ENCODE measurements around the gene TBC1D2B. TPM values are rescaled to one million over a fixed set of nuclear protein-coding genes. Genes with fewer than 3 reads are reported as not detected.

TBC1D2B gene
- total RNA-seq, 1 experiment from 2014 or later, result 9.9 TPM

- Histone ChIP-seq H3K27me3 (ENCODE audit: control insufficient read depth, insufficient read depth, low read length) (no peaks in the 10 kb centered on the region), H3K36me3 (replicated peaks; ENCODE audit: control insufficient read depth, insufficient read depth, low read length) (no peaks in the 10 kb centered on the region), H3K4me3 (ENCODE audit: insufficient read depth, low read depth, low read length) (no peak overlapping the region)
- DNase-seq, result no peak
These were observed 19.0 kb downstream of the TBC1D2B start for GRCh38 chr15:78058401-78058935.

- Histone ChIP-seq H3K27me3 (ENCODE audit: control insufficient read depth, insufficient read depth, low read length) (no peaks in the 10 kb centered on the region), H3K36me3 (replicated peaks; ENCODE audit: control insufficient read depth, insufficient read depth, low read length) (no peaks in the 10 kb centered on the region), H3K4me3 (ENCODE audit: insufficient read depth, low read depth, low read length) (no peak overlapping the region)
- DNase-seq, result no peak
These were observed 19.7 kb downstream of the TBC1D2B start for GRCh38 chr15:78057803-78058202.

- Histone ChIP-seq H3K27me3 (ENCODE audit: control insufficient read depth, insufficient read depth, low read length) (no peaks in the 10 kb centered on the region), H3K36me3 (replicated peaks; ENCODE audit: control insufficient read depth, insufficient read depth, low read length) (no peaks in the 10 kb centered on the region), H3K4me3 (ENCODE audit: insufficient read depth, low read depth, low read length) (no peak overlapping the region)
- DNase-seq, result no peak
These were observed 20.7 kb downstream of the TBC1D2B start for GRCh38 chr15:78056714-78057269.

GRCh38 chr15:78055919-78056713 lies 21.4 kb downstream of the TBC1D2B start:
- no peaks in the 10 kb centered on the region for H3K36me3 ChIP-seq (replicated peaks; ENCODE audit: control insufficient read depth, insufficient read depth, low read length)
- no peaks in the 10 kb centered on the region for H3K27me3 ChIP-seq (ENCODE audit: control insufficient read depth, insufficient read depth, low read length)
- no peak for DNase-seq
- H3K4me3 ChIP-seq (ENCODE audit: insufficient read depth, low read depth, low read length), result no peak overlapping the region

GRCh38 chr15:78054966-78055365 lies 22.5 kb downstream of the TBC1D2B start:
- DNase-seq, result no peak
- H3K4me3 ChIP-seq (ENCODE audit: insufficient read depth, low read depth, low read length), result no peak overlapping the region
- no peaks in the 10 kb centered on the region for H3K36me3 ChIP-seq (replicated peaks; ENCODE audit: control insufficient read depth, insufficient read depth, low read length)
- H3K27me3 ChIP-seq (ENCODE audit: control insufficient read depth, insufficient read depth, low read length), result no peaks in the 10 kb centered on the region

GRCh38 chr15:78054518-78054917 lies 23.0 kb downstream of the TBC1D2B start:
- no peak for DNase-seq
- H3K36me3 ChIP-seq (replicated peaks; ENCODE audit: control insufficient read depth, insufficient read depth, low read length), result no peaks in the 10 kb centered on the region
- no peaks in the 10 kb centered on the region for H3K27me3 ChIP-seq (ENCODE audit: control insufficient read depth, insufficient read depth, low read length)
- no peak overlapping the region for H3K4me3 ChIP-seq (ENCODE audit: insufficient read depth, low read depth, low read length)

GRCh38 chr15:78052545-78052944 lies 25.0 kb downstream of the TBC1D2B start:
- Histone ChIP-seq H3K4me3 (ENCODE audit: insufficient read depth, low read depth, low read length) (no peak overlapping the region), H3K27me3 (ENCODE audit: control insufficient read depth, insufficient read depth, low read length) (no peaks in the 10 kb centered on the region), H3K36me3 (replicated peaks; ENCODE audit: control insufficient read depth, insufficient read depth, low read length) (no peaks in the 10 kb centered on the region)
- no peak for DNase-seq

GRCh38 chr15:78052001-78052401 lies 25.5 kb downstream of the TBC1D2B start:
- H3K27me3 ChIP-seq (ENCODE audit: control insufficient read depth, insufficient read depth, low read length), result no peaks in the 10 kb centered on the region
- H3K36me3 ChIP-seq (replicated peaks; ENCODE audit: control insufficient read depth, insufficient read depth, low read length), result no peaks in the 10 kb centered on the region
- peak; percentile 26 for DNase-seq
- no peak overlapping the region for H3K4me3 ChIP-seq (ENCODE audit: insufficient read depth, low read depth, low read length)

GRCh38 chr15:78051596-78051995 lies 25.9 kb downstream of the TBC1D2B start:
- DNase-seq, result no peak
- Histone ChIP-seq H3K27me3 (ENCODE audit: control insufficient read depth, insufficient read depth, low read length) (no peaks in the 10 kb centered on the region), H3K4me3 (ENCODE audit: insufficient read depth, low read depth, low read length) (no peak overlapping the region), H3K36me3 (replicated peaks; ENCODE audit: control insufficient read depth, insufficient read depth, low read length) (no peaks in the 10 kb centered on the region)

- Histone ChIP-seq H3K4me3 (ENCODE audit: insufficient read depth, low read depth, low read length) (no peak overlapping the region), H3K36me3 (replicated peaks; ENCODE audit: control insufficient read depth, insufficient read depth, low read length) (no peaks in the 10 kb centered on the region), H3K27me3 (ENCODE audit: control insufficient read depth, insufficient read depth, low read length) (no peaks in the 10 kb centered on the region)
- DNase-seq, result no peak
These were observed 26.7 kb downstream of the TBC1D2B start for GRCh38 chr15:78050826-78051225.

- Histone ChIP-seq H3K27me3 (ENCODE audit: control insufficient read depth, insufficient read depth, low read length) (no peaks in the 10 kb centered on the region), H3K36me3 (replicated peaks; ENCODE audit: control insufficient read depth, insufficient read depth, low read length) (no peaks in the 10 kb centered on the region), H3K4me3 (ENCODE audit: insufficient read depth, low read depth, low read length) (no peak overlapping the region)
- no peak for DNase-seq
These were observed 27.1 kb downstream of the TBC1D2B start for GRCh38 chr15:78050441-78050809.

GRCh38 chr15:78049691-78050440 lies 27.6 kb downstream of the TBC1D2B start:
- no peak for DNase-seq
- H3K27me3 ChIP-seq (ENCODE audit: control insufficient read depth, insufficient read depth, low read length), result no peaks in the 10 kb centered on the region
- no peak overlapping the region for H3K4me3 ChIP-seq (ENCODE audit: insufficient read depth, low read depth, low read length)
- H3K36me3 ChIP-seq (replicated peaks; ENCODE audit: control insufficient read depth, insufficient read depth, low read length), result no peaks in the 10 kb centered on the region; the same call in 1 of the 2 replicates

GRCh38 chr15:78048628-78048920 lies 28.9 kb downstream of the TBC1D2B start:
- H3K4me3 ChIP-seq (ENCODE audit: insufficient read depth, low read depth, low read length), result no peak overlapping the region
- H3K27me3 ChIP-seq (ENCODE audit: control insufficient read depth, insufficient read depth, low read length), result no peaks in the 10 kb centered on the region
- peaks cover 2% of the 10 kb centered on the region for H3K36me3 ChIP-seq (replicated peaks; ENCODE audit: control insufficient read depth, insufficient read depth, low read length)
- no peak for DNase-seq

- H3K36me3 ChIP-seq (replicated peaks; ENCODE audit: control insufficient read depth, insufficient read depth, low read length), result peaks cover 2% of the 10 kb centered on the region
- H3K4me3 ChIP-seq (ENCODE audit: insufficient read depth, low read depth, low read length), result no peak overlapping the region
- no peak for DNase-seq
- no peaks in the 10 kb centered on the region for H3K27me3 ChIP-seq (ENCODE audit: control insufficient read depth, insufficient read depth, low read length)
These were observed 29.5 kb downstream of the TBC1D2B start for GRCh38 chr15:78047761-78048627.

Data from H7 (cell line).